K562 (cell line): Measurements from ENCODE around the gene RBBP5. TPM values are rescaled to one million over a fixed set of nuclear protein-coding genes. Genes with fewer than 3 reads are reported as not detected.
A peak's percentile ranks its signal among the peaks of the same experiment; 100 is the strongest.

Experiments
- ATAC-seq: fragments of 200-7000 bp; cut with Tn5 transposase; 3 replicates; pipeline ENCODE4 v1.9.1; 2020; ENCODE audit warnings: moderate library complexity
- Bru-seq: library from RNA; stranded (reverse); fragments of 400-500 nt; gene quantifications from one replicate; lab custom pipeline; 2021; lab: Mats Ljungman, UMichigan
- BruChase-seq, 2 experiments: library from RNA; stranded (reverse); fragments of 400-500 nt; gene quantifications; one replicate each; lab custom pipeline; 2021; lab: Mats Ljungman, UMichigan
- BruUV-seq: library from RNA; stranded (reverse); fragments of 400-500 nt; replicated peaks from 2 replicates; lab custom pipeline; 2021; lab: Mats Ljungman, UMichigan
- CTCF ChIA-PET: fragments of 300-600 bp; formaldehyde crosslinking; extraction: SDS; loops from one replicate; lab custom pipeline; 2021; ENCODE audit warnings: low intra/inter-chr PET ratio; lab: Yijun Ruan, JAX
- POLR2A ChIA-PET: fragments of 300-600, 350-650 bp; sonication (Branson Sonifier 250); formaldehyde crosslinking; extraction: SDS; loops from one replicate; lab custom pipeline; 2021; ENCODE audit warnings: antibody characterized with exemption, inconsistent platforms; lab: Yijun Ruan, JAX
- DNase-seq, 4 experiments: peaks; one replicate each; pipeline versions ENCODE4 v3.0.0 to v3.0.0-alpha.2; 2011 to 2018; ENCODE audit warnings: low spot score in 3 of 4, mixed read lengths in 3 of 4; ENCODE audit errors: extremely low read depth in 1 of 4
- FAIRE-seq: peaks from 2 replicates; lab custom pipeline; 2011; peaks lifted over from hg19 to GRCh38; lab: Jason Lieb, UNC
- H2AFZ ChIP-seq: 2 replicates; pipeline ENCODE4 v1.6.0; 2011; ENCODE audit warnings: low read depth, low read length, control low read depth, inconsistent platforms
- H3K27ac ChIP-seq: fragments of 200-600 bp; 3 replicates; pipeline ENCODE4 v1.8.0; 2011; ENCODE audit warnings: low read depth, mild to moderate bottlenecking, control low read depth, inconsistent platforms, low read length, moderate library complexity, mixed read lengths; ENCODE audit errors: extremely low read depth
- H3K27me3 ChIP-seq, 2 experiments: fragments of 300-600 bp in 1 of 2; 2 replicates in 1 of 2; 3 replicates in 1 of 2; pipeline versions ENCODE4 v1.6.0 to v1.8.0; 2011; ENCODE audit warnings: inconsistent platforms in 2 of 2, low read length in 2 of 2, mild to moderate bottlenecking in 1 of 2, mixed read lengths in 1 of 2, moderate library complexity in 1 of 2; ENCODE audit not compliant: control insufficient read depth in 2 of 2, insufficient read depth in 2 of 2
- H3K36me3 ChIP-seq: fragments of 300-600 bp; 3 replicates; pipeline ENCODE4 v1.8.0; 2011; ENCODE audit warnings: mild to moderate bottlenecking, low read length, inconsistent platforms; ENCODE audit not compliant: control insufficient read depth, insufficient read depth
- H3K4me1 ChIP-seq, 2 experiments: fragments of 200-600 bp in 1 of 2; replicated peaks in 1 of 2; 2 replicates in 1 of 2; 3 replicates in 1 of 2; pipeline versions ENCODE4 v1.5.1 to v1.8.0; 2011; ENCODE audit warnings: inconsistent platforms in 2 of 2, low read length in 2 of 2, mild to moderate bottlenecking in 1 of 2, mixed read lengths in 1 of 2, moderate library complexity in 1 of 2; ENCODE audit not compliant: control insufficient read depth in 2 of 2, insufficient read depth in 2 of 2
- H3K4me2 ChIP-seq: 2 replicates; pipeline ENCODE4 v1.6.1; 2011; ENCODE audit warnings: low read length, control low read depth, inconsistent platforms, mixed read lengths; ENCODE audit not compliant: insufficient read depth
- H3K4me3 ChIP-seq: fragments of 200-600 bp; sonication (generic), shearing (Covaris generic); 2 replicates; pipeline ENCODE4 v1.5.1; 2016; ENCODE audit warnings: control low read depth, inconsistent platforms
- H3K79me2 ChIP-seq: fragments of 200-600 bp; 3 replicates; pipeline ENCODE4 v1.8.0; 2011; ENCODE audit warnings: low read length, inconsistent platforms; ENCODE audit not compliant: control insufficient read depth, insufficient read depth
- H3K9ac ChIP-seq, 2 experiments: 2 replicates each; pipeline versions ENCODE4 v1.6.0 to v1.6.1; 2011; ENCODE audit warnings: low read depth in 2 of 2, low read length in 2 of 2, control low read depth in 1 of 2, inconsistent platforms in 1 of 2, mild to moderate bottlenecking in 1 of 2, mixed read lengths in 1 of 2; ENCODE audit not compliant: insufficient read depth in 1 of 2
- H3K9me1 ChIP-seq: one replicate; pipeline ENCODE4 v1.6.0; 2011; ENCODE audit warnings: inconsistent platforms, mild to moderate bottlenecking, low read length, moderate library complexity; ENCODE audit not compliant: control insufficient read depth, insufficient read depth
- H3K9me3 ChIP-seq: replicated peaks from 2 replicates; pipeline ENCODE4 v1.5.1; 2011; ENCODE audit warnings: low read depth, low read length, inconsistent platforms; ENCODE audit not compliant: control insufficient read depth, insufficient read depth
- H4K20me1 ChIP-seq: replicated peaks from 2 replicates; pipeline ENCODE4 v1.6.1; 2011; ENCODE audit warnings: low read length, inconsistent platforms, mixed read lengths; ENCODE audit not compliant: control insufficient read depth, insufficient read depth
- MLX ChIP-seq, 2 experiments: fragments of 450-650 bp in 1 of 2; sonication (generic) in 1 of 2; formaldehyde crosslinking; conservative IDR thresholded peaks; 2 replicates each; pipeline versions ENCODE4 v1.4.0 to v1.8.1; 2020 to 2022; ENCODE audit warnings: mild to moderate bottlenecking in 1 of 2, missing genetic modification reagents in 1 of 2
- PTRF ChIP-seq: fragments of 450-650 bp; IDR thresholded peaks from 2 replicates; pipeline ENCODE4 v1.6.1; 2016; ENCODE audit warnings: mild to moderate bottlenecking, missing genetic modification characterization, missing compliant biosample characterization
- SLC30A9 ChIP-seq: fragments of 250-450 bp; sonication (Bioruptor Pico); IDR thresholded peaks from 2 replicates; pipeline ENCODE4 v1.8.0; 2022; ENCODE audit warnings: mild to moderate bottlenecking, moderate library complexity
- SMAD2 ChIP-seq: fragments of 150-350 bp; IDR thresholded peaks from 2 replicates; pipeline ENCODE4 v1.6.1; 2014; ENCODE audit warnings: low read depth, mild to moderate bottlenecking, low read length
- ZNF239 ChIP-seq: fragments of 250-450 bp; sonication (Bioruptor Pico); IDR thresholded peaks from 2 replicates; pipeline ENCODE4 v1.4.0; 2020; ENCODE audit warnings: mild to moderate bottlenecking
- ZNF253 ChIP-seq: fragments of 250-450 bp; sonication (Bioruptor Pico); conservative IDR thresholded peaks from 2 replicates; pipeline ENCODE4 v1.6.1; 2021; ENCODE audit warnings: mild to moderate bottlenecking
- WGBS: fragments of 100-300 bp; shearing (Covaris generic); methylation state at CpG from one replicate; pipeline ENCODE4 v1.1.6; 2016; ENCODE audit warnings: low coverage, mixed read lengths; ENCODE audit not compliant: insufficient coverage; ENCODE audit errors: missing lambda C conversion rate; 5-methylcytosine and 5-hydroxymethylcytosine counted together
- in situ Hi-C: fragments of 300-500 bp; cut with MboI; formaldehyde crosslinking; loops from 4 replicates; pipeline ENCODE4 v1.15.0; 2018; ENCODE audit warnings: inconsistent platforms, mixed read lengths
- intact Hi-C: fragments of 100-400 bp; cut with micrococcal nuclease; formaldehyde crosslinking; loops from 2 replicates; pipeline ENCODE4 v1.14.2; 2022
- long read RNA-seq, 3 experiments: library from polyadenylated mRNA in 2 of 3; library from RNA in 1 of 3; unstranded in 2 of 3; stranded (forward) in 1 of 3; transcript quantifications; one replicate each; pipeline ENCODE4 v2.0.0, GENCODE V29; 2019 to 2022
- polyA minus RNA-seq, 3 experiments: library from RNA; depleted of rRNA, polyadenylated mRNA; stranded (reverse); fragments of >200 nt; gene quantifications; 2 replicates each; pipeline ENCODE4 v1.2.3, GENCODE V29; 2011
- polyA plus RNA-seq, 8 experiments: library from polyadenylated mRNA; depleted of rRNA in 4 of 8; stranded (reverse) in 5 of 8; unstranded in 3 of 8; fragments of >200 nt; fragmentation: Nextera tagmentation in 2 of 8; fragmentation: Illumina TruSeq in 1 of 8; extraction: Ambion mirVana in 2 of 8; extraction: Trizol in 1 of 8; gene quantifications; 2 replicates each; pipeline versions ENCODE4 v1.2.1 to v1.2.3, GENCODE V29; 2011 to 2014; ENCODE audit warnings: inconsistent platforms in 1 of 8, missing spikeins in 1 of 8
- total RNA-seq, 7 experiments: library from RNA; depleted of rRNA in 6 of 7; stranded (reverse); fragments of >200 nt in 6 of 7; fragmentation: Illumina TruSeq in 2 of 7; extraction: Trizol in 2 of 7; gene quantifications; 2 replicates each; pipeline versions ENCODE4 v1.2.1 to v1.2.3, GENCODE V29; 2011 to 2021; ENCODE audit warnings: low replicate concordance in 1 of 7
- TF ChIP-seq, protein P1 (sequence below), 2 experiments: fragments of 450-650 bp; IDR thresholded peaks; 2 replicates each; pipeline ENCODE4 v1.6.1; 2018; ENCODE audit warnings: mild to moderate bottlenecking in 2 of 2, low read depth in 1 of 2; ENCODE audit not compliant: partially characterized antibody in 2 of 2

Gene RBBP5, protein sequence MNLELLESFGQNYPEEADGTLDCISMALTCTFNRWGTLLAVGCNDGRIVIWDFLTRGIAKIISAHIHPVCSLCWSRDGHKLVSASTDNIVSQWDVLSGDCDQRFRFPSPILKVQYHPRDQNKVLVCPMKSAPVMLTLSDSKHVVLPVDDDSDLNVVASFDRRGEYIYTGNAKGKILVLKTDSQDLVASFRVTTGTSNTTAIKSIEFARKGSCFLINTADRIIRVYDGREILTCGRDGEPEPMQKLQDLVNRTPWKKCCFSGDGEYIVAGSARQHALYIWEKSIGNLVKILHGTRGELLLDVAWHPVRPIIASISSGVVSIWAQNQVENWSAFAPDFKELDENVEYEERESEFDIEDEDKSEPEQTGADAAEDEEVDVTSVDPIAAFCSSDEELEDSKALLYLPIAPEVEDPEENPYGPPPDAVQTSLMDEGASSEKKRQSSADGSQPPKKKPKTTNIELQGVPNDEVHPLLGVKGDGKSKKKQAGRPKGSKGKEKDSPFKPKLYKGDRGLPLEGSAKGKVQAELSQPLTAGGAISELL
- total RNA-seq (2011; cell fraction: chromatin; rRNA removed; ENCODE audit: low replicate concordance), result 19.0 and 34.7 TPM in 2 replicates
- 11.5 and 13.0 TPM in 2 replicates for total RNA-seq (2011; cell fraction: nucleolus; rRNA removed)
- 18.9 and 25.9 TPM in 2 replicates for total RNA-seq (2011; cell fraction: nucleoplasm; rRNA removed)
- 23.1 and 23.5 TPM in 2 replicates for total RNA-seq (2014; rRNA removed)
- 37.4 and 38.7 TPM in 2 replicates for total RNA-seq (2014; rRNA removed; fragmentation: Illumina TruSeq; extraction: Trizol)
- total RNA-seq (2015; rRNA removed; fragmentation: Illumina TruSeq; extraction: Trizol), result 31.1 and 34.9 TPM in 2 replicates
- total RNA-seq (2021), result 24.7 and 25.4 TPM in 2 replicates
- polyA plus RNA-seq (2011; rRNA removed), result 21.3 and 29.1 TPM in 2 replicates
- polyA plus RNA-seq (2011; cell fraction: cytosol; rRNA removed), result 7.5 and 16.4 TPM in 2 replicates
- polyA plus RNA-seq (2011; cell fraction: nucleus; rRNA removed), result 4.6 and 5.7 TPM in 2 replicates
- 17.8 and 19.5 TPM in 2 replicates for polyA plus RNA-seq (2012)
- 26.1 and 31.9 TPM in 2 replicates for polyA plus RNA-seq (2014; fragmentation: Illumina TruSeq; extraction: Trizol)
- polyA plus RNA-seq (2014; fragmentation: Nextera tagmentation; extraction: Ambion mirVana), result 10 to 100 TPM; 20.0 to 28.4 TPM
- polyA plus RNA-seq (2014; rRNA removed), result 17.2 and 20.7 TPM in 2 replicates
- 50.4 and 73.6 TPM in 2 replicates for polyA minus RNA-seq (2011; rRNA and poly(A)+ RNA removed)
- polyA minus RNA-seq (2011; cell fraction: cytosol; rRNA and poly(A)+ RNA removed), result 17.9 and 25.6 TPM in 2 replicates
- polyA minus RNA-seq (2011; cell fraction: nucleus; rRNA and poly(A)+ RNA removed), result 6.1 and 10.8 TPM in 2 replicates
- percentile 88 among the genes with signal in this experiment for Bru-seq, nascent RNA
- percentile 94 among the genes with signal in this experiment for BruChase-seq, experiment 1, labeled RNA remaining after a 2-hour chase
- percentile 94 among the genes with signal in this experiment for BruChase-seq, experiment 2, labeled RNA remaining after a 6-hour chase
- long read RNA-seq, experiment 1, full-length matches to known transcripts, result 65 of 124 reads
- long read RNA-seq, experiment 1, partial matches to known transcripts, result 8 of 124 reads
- long read RNA-seq, experiment 1, other reads (novel, unspliced or antisense), result 51 of 124 reads
- long read RNA-seq, experiment 2, full-length matches to known transcripts, result 3 of 30 reads
- long read RNA-seq, experiment 2, partial matches to known transcripts, result 0 of 30 reads
- long read RNA-seq, experiment 2, other reads (novel, unspliced or antisense), result 27 of 30 reads
- long read RNA-seq, experiment 3, full-length matches to known transcripts, result 6 of 24 reads
- long read RNA-seq, experiment 3, partial matches to known transcripts, result 11 of 24 reads
- long read RNA-seq, experiment 3, other reads (novel, unspliced or antisense), result 7 of 24 reads

- ATAC-seq, result peak; percentile 98
- BruUV-seq, result no TSS peak
- DNase-seq, result peak; percentile 93 to 99 (median 94)
- ChIA-PET POLR2A (interaction anchor here (0.6 to 5.9 kb wide), 33 partner anchors 9 to 1838 kb away, joined by 3 to 55 read pairs (median 4); no protein-coding TSS in a partner anchor), CTCF (interaction anchor here (1.7 kb wide), 1 partner anchor 134 kb away, joined by 7 read pairs; no protein-coding TSS in a partner anchor)
- Histone ChIP-seq H4K20me1 (peaks cover 8% of the 10 kb centered on the region; the same call in 1 of the 2 replicates), H3K9me1 (no peaks in the 10 kb centered on the region), H3K27ac (peak within 1 kb of the TSS; percentile 98), H3K4me1 (peaks cover 18 to 19% of the 10 kb centered on the region in 2 experiments; a peak in 4 of 5 replicates), H3K27me3 (no peaks in the 10 kb centered on the region), H3K4me3 (peak within 1 kb of the TSS; percentile 73), H3K4me2 (peak within 1 kb of the TSS; percentile 95), H3K36me3 (peaks cover 27% of the 10 kb centered on the region; the same call in 2 of the 3 replicates), H3K9ac (peak within 1 kb of the TSS; percentile 94 to 96), H3K9me3 (no peaks in the 10 kb centered on the region), H2AFZ (peak within 1 kb of the TSS; percentile 96), H3K79me2 (peaks cover 46% of the 10 kb centered on the region)
- intact Hi-C loops, result loop anchor here (1.0 to 5.0 kb wide), 5 partner anchors 35 to 134 kb away; partner anchors contain the start of gene DSTYK
- 1% methylated on average over 46 of the region's 46 CpGs for WGBS
- FAIRE-seq, result peak; percentile 97
- in situ Hi-C loops, result no loop called here
- TF ChIP-seq MLX (CRISPR knock-in tag; conservative IDR thresholded peaks at IDR 0.05) (no peak), SMAD2 (no peak), SLC30A9 (CRISPR knock-in tag) (no peak; the same call in 1 of the 2 replicates), ZNF253 (CRISPR knock-in tag) (no peak), ZNF239 (CRISPR knock-in tag) (peak; percentile 69), PTRF (tag) (no peak)
- TF ChIP-seq, protein P1, sequence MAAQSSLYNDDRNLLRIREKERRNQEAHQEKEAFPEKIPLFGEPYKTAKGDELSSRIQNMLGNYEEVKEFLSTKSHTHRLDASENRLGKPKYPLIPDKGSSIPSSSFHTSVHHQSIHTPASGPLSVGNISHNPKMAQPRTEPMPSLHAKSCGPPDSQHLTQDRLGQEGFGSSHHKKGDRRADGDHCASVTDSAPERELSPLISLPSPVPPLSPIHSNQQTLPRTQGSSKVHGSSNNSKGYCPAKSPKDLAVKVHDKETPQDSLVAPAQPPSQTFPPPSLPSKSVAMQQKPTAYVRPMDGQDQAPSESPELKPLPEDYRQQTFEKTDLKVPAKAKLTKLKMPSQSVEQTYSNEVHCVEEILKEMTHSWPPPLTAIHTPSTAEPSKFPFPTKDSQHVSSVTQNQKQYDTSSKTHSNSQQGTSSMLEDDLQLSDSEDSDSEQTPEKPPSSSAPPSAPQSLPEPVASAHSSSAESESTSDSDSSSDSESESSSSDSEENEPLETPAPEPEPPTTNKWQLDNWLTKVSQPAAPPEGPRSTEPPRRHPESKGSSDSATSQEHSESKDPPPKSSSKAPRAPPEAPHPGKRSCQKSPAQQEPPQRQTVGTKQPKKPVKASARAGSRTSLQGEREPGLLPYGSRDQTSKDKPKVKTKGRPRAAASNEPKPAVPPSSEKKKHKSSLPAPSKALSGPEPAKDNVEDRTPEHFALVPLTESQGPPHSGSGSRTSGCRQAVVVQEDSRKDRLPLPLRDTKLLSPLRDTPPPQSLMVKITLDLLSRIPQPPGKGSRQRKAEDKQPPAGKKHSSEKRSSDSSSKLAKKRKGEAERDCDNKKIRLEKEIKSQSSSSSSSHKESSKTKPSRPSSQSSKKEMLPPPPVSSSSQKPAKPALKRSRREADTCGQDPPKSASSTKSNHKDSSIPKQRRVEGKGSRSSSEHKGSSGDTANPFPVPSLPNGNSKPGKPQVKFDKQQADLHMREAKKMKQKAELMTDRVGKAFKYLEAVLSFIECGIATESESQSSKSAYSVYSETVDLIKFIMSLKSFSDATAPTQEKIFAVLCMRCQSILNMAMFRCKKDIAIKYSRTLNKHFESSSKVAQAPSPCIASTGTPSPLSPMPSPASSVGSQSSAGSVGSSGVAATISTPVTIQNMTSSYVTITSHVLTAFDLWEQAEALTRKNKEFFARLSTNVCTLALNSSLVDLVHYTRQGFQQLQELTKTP (IDR thresholded peaks at IDR 0.05; ENCODE audit: low read depth in 1 of 2, partially characterized antibody in 2 of 2), result peak in 1 of 2 experiments; percentile 94
These were observed at the start of gene RBBP5 for GRCh38 chr1:205121660-205122488. Gene RBBP5, minus strand, starts transcription at chr1:205121978. Its CDS starts 105 bp downstream, at chr1:205121873.
